GM23338 (cell line): Measurements from ENCODE around the gene CACNA1G.

Experiments used
- CREB1 ChIP-seq: fragments of 250-450 bp; sonication (Bioruptor Pico); IDR thresholded peaks from 2 replicates; pipeline ENCODE4 v1.5.0; 2020; ENCODE audit warnings: low read depth, mild to moderate bottlenecking, moderate library complexity
- EZH2 ChIP-seq: fragments of 200-600 bp; sonication (generic); IDR thresholded peaks from one replicate; pipeline ENCODE4 v1.8.0; 2017; ENCODE audit warnings: antibody characterized with exemption, mild to moderate bottlenecking, low read depth; ENCODE audit not compliant: unreplicated experiment
- EZH2phosphoT487 ChIP-seq: fragments of 200-600 bp; sonication (generic); IDR thresholded peaks from one replicate; pipeline ENCODE4 v1.8.1; 2018; ENCODE audit warnings: antibody characterized with exemption; ENCODE audit not compliant: unreplicated experiment
- JUNB ChIP-seq: IDR thresholded peaks from one replicate; pipeline ENCODE4 v1.6.1; 2016; ENCODE audit warnings: antibody characterized with exemption; ENCODE audit not compliant: unreplicated experiment
- NANOG ChIP-seq: IDR thresholded peaks from 2 replicates; pipeline ENCODE4 v1.6.1; 2016; ENCODE audit warnings: antibody characterized with exemption, borderline replicate concordance
- POLR2AphosphoS5 ChIP-seq: IDR thresholded peaks from 2 replicates; pipeline ENCODE4 v1.6.1; 2016; ENCODE audit warnings: antibody characterized with exemption, low read depth
- REST ChIP-seq: IDR thresholded peaks from one replicate; pipeline ENCODE4 v1.6.1; 2018; ENCODE audit warnings: antibody characterized with exemption; ENCODE audit not compliant: unreplicated experiment
- ZNF331 ChIP-seq: fragments of 250-450 bp; sonication (Bioruptor Pico); IDR thresholded peaks from 2 replicates; pipeline ENCODE4 v1.5.0; 2020; ENCODE audit warnings: low read depth, mild to moderate bottlenecking, moderate library complexity
- TF ChIP-seq, protein P1 (sequence below), 2 experiments: fragments of 200-600 bp in 1 of 2; sonication (generic) in 1 of 2; conservative IDR thresholded peaks; 2 replicates each; pipeline versions ENCODE4 v1.5.1 to v1.6.1; 2016 to 2017; ENCODE audit warnings: antibody characterized with exemption in 2 of 2, low read depth in 2 of 2, mild to moderate bottlenecking in 2 of 2, moderate library complexity in 1 of 2

- TF ChIP-seq, protein P1, sequence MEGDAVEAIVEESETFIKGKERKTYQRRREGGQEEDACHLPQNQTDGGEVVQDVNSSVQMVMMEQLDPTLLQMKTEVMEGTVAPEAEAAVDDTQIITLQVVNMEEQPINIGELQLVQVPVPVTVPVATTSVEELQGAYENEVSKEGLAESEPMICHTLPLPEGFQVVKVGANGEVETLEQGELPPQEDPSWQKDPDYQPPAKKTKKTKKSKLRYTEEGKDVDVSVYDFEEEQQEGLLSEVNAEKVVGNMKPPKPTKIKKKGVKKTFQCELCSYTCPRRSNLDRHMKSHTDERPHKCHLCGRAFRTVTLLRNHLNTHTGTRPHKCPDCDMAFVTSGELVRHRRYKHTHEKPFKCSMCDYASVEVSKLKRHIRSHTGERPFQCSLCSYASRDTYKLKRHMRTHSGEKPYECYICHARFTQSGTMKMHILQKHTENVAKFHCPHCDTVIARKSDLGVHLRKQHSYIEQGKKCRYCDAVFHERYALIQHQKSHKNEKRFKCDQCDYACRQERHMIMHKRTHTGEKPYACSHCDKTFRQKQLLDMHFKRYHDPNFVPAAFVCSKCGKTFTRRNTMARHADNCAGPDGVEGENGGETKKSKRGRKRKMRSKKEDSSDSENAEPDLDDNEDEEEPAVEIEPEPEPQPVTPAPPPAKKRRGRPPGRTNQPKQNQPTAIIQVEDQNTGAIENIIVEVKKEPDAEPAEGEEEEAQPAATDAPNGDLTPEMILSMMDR (conservative IDR thresholded peaks at IDR 0.05; ENCODE audit: low read depth in 2 of 2), result no peak
- TF ChIP-seq EZH2 (no peak), POLR2AphosphoS5 (no peak), REST (no peak), CREB1 (CRISPR knock-in tag) (no peak), NANOG (no peak), EZH2phosphoT487 (no peak), JUNB (no peak), ZNF331 (CRISPR knock-in tag) (no peak)
Measured at GRCh38 chr17:50584116-50584515, 23.6 kb downstream of the CACNA1G start.
